Erythroblast (primary cell): ENCODE data around the gene SS18L1.

Experiments
- GATA1 ChIP-seq: IDR thresholded peaks from 2 replicates; pipeline ENCODE4 v1.6.1; 2011; ENCODE audit warnings: low read depth, mild to moderate bottlenecking, control low read depth, low read length, moderate library complexity
- POLR2A ChIP-seq: IDR thresholded peaks from 2 replicates; pipeline ENCODE4 v1.6.1; 2011; ENCODE audit warnings: mild to moderate bottlenecking, low read length

GRCh38 chr20:62196286-62196685 is 52.7 kb downstream of the SS18L1 start:
- no peak for TF ChIP-seq POLR2A
- TF ChIP-seq GATA1: no peak
